ENCODE data around the gene ECM2.

- TF ChIP-seq POLR2A (IDR thresholded peaks at IDR 0.05; ENCODE audit: low read length) (no peak), GATA1 (IDR thresholded peaks at IDR 0.05; ENCODE audit: low read depth, low read length) (no peak)
These were observed 29.2 kb upstream of the ECM2 start for GRCh38 chr9:92564982-92565381.
